ENCODE results near the gene MYO5A.

- TF ChIP-seq POLR2A (IDR thresholded peaks at IDR 0.05), result no peak
- TF ChIP-seq, protein P1, sequence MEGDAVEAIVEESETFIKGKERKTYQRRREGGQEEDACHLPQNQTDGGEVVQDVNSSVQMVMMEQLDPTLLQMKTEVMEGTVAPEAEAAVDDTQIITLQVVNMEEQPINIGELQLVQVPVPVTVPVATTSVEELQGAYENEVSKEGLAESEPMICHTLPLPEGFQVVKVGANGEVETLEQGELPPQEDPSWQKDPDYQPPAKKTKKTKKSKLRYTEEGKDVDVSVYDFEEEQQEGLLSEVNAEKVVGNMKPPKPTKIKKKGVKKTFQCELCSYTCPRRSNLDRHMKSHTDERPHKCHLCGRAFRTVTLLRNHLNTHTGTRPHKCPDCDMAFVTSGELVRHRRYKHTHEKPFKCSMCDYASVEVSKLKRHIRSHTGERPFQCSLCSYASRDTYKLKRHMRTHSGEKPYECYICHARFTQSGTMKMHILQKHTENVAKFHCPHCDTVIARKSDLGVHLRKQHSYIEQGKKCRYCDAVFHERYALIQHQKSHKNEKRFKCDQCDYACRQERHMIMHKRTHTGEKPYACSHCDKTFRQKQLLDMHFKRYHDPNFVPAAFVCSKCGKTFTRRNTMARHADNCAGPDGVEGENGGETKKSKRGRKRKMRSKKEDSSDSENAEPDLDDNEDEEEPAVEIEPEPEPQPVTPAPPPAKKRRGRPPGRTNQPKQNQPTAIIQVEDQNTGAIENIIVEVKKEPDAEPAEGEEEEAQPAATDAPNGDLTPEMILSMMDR (IDR thresholded peaks at IDR 0.05), result no peak
Observed at GRCh38 chr15:52422001-52422400, 106.7 kb downstream of the MYO5A start.

Measured in Peyer's patch (tissue), 4 donors.